Measurements from ENCODE around the gene PRXL2A.

Gene PRXL2A

GRCh38 chr10:80461208-80462183 is 53.1 kb downstream of the PRXL2A start:
- no peak for DNase-seq (ENCODE audit: low read depth in 2 of 2)

GRCh38 chr10:80462299-80462980 is 54.1 kb downstream of the PRXL2A start:
- DNase-seq (ENCODE audit: low read depth in 2 of 2) = no peak

GRCh38 chr10:80462981-80463741 is 54.8 kb downstream of the PRXL2A start:
- DNase-seq (ENCODE audit: low read depth in 2 of 2) = no peak

GRCh38 chr10:80463868-80464267 is 55.5 kb downstream of the PRXL2A start:
- no peak for DNase-seq (ENCODE audit: low read depth in 2 of 2)

- DNase-seq (ENCODE audit: low read depth in 2 of 2) = no peak
These were observed 56.5 kb downstream of the PRXL2A start for GRCh38 chr10:80464557-80465450.

GRCh38 chr10:80465451-80465835 is 57.1 kb downstream of the PRXL2A start:
- no peak for DNase-seq (ENCODE audit: low read depth in 2 of 2)

- DNase-seq (ENCODE audit: low read depth in 2 of 2) = no peak
These were observed 57.7 kb downstream of the PRXL2A start for GRCh38 chr10:80465839-80466590.

- no peak for DNase-seq (ENCODE audit: low read depth in 2 of 2)
These were observed 58.5 kb downstream of the PRXL2A start for GRCh38 chr10:80466724-80467326.

GRCh38 chr10:80468002-80468401 is 59.7 kb downstream of the PRXL2A start:
- DNase-seq (ENCODE audit: low read depth in 2 of 2) = no peak

- no peak for DNase-seq (ENCODE audit: low read depth in 2 of 2)
These were observed 60.6 kb downstream of the PRXL2A start for GRCh38 chr10:80468806-80469421.

- no peak for DNase-seq (ENCODE audit: low read depth in 2 of 2)
These were observed 61.9 kb downstream of the PRXL2A start for GRCh38 chr10:80470266-80470665.

- DNase-seq (ENCODE audit: low read depth in 2 of 2) = no peak
These were observed 62.6 kb downstream of the PRXL2A start for GRCh38 chr10:80471001-80471400.

- DNase-seq (ENCODE audit: low read depth in 2 of 2) = no peak
These were observed 63.4 kb downstream of the PRXL2A start for GRCh38 chr10:80471715-80472233.

GRCh38 chr10:80472234-80473095 is 64.1 kb downstream of the PRXL2A start:
- no peak for DNase-seq (ENCODE audit: low read depth in 2 of 2)

- no peak for DNase-seq (ENCODE audit: low read depth in 2 of 2)
These were observed 64.8 kb downstream of the PRXL2A start for GRCh38 chr10:80473096-80473657.

GRCh38 chr10:80473692-80474596 is 65.6 kb downstream of the PRXL2A start:
- no peak for DNase-seq (ENCODE audit: low read depth in 2 of 2)

GRCh38 chr10:80474597-80474910 is 66.2 kb downstream of the PRXL2A start:
- no peak for DNase-seq (ENCODE audit: low read depth in 2 of 2)

Measured in stimulated activated CD4-positive, alpha-beta T cell treated with anti-CD3 and anti-CD28 coated beads, Interleukin-1b, Interleukin-23, amount 100 ng/mL, for 1 hour (primary cell).